Measurements from ENCODE around the gene IAH1. TPM values are rescaled to one million over a fixed set of nuclear protein-coding genes. Genes with fewer than 3 reads are reported as not detected.

The IAH1 gene
- total RNA-seq, 1 donor: 66.9 TPM

GRCh38 chr2:9472511-9472910 lies 1.8 kb upstream of the IAH1 start:
- no peak for TF ChIP-seq CTCF (IDR thresholded peaks at IDR 0.05; ENCODE audit: insufficient read depth, low read depth, low read length)
- no peak for DNase-seq (ENCODE audit: low read depth)
- no peak overlapping the region for H3K4me3 ChIP-seq (ENCODE audit: low read depth, low read length)

GRCh38 chr2:9473308-9473984 lies 905 bp upstream of the IAH1 start:
- no peak for DNase-seq (ENCODE audit: low read depth)
- TF ChIP-seq CTCF (IDR thresholded peaks at IDR 0.05; ENCODE audit: insufficient read depth, low read depth, low read length): peak; percentile 10
- H3K4me3 ChIP-seq (ENCODE audit: low read depth, low read length): peak overlapping the region; percentile 77

- peak; percentile 42 for DNase-seq (ENCODE audit: low read depth)
- no peak for TF ChIP-seq CTCF (IDR thresholded peaks at IDR 0.05; ENCODE audit: insufficient read depth, low read depth, low read length)
- peak overlapping the region; percentile 77 for H3K4me3 ChIP-seq (ENCODE audit: low read depth, low read length)
These were observed 378 bp upstream of the IAH1 start for GRCh38 chr2:9473985-9474360.

- H3K4me3 ChIP-seq (ENCODE audit: low read depth, low read length): no peak overlapping the region
- TF ChIP-seq CTCF (IDR thresholded peaks at IDR 0.05; ENCODE audit: insufficient read depth, low read depth, low read length): no peak
- DNase-seq (ENCODE audit: low read depth): no peak
These were observed 3.6 kb downstream of the IAH1 start for GRCh38 chr2:9477914-9478313.

- DNase-seq (ENCODE audit: low read depth): no peak
- TF ChIP-seq CTCF (IDR thresholded peaks at IDR 0.05; ENCODE audit: insufficient read depth, low read depth, low read length): no peak
- no peak overlapping the region for H3K4me3 ChIP-seq (ENCODE audit: low read depth, low read length)
These were observed 4.2 kb downstream of the IAH1 start for GRCh38 chr2:9478526-9478925.

GRCh38 chr2:9480157-9480556 lies 5.8 kb downstream of the IAH1 start:
- TF ChIP-seq CTCF (IDR thresholded peaks at IDR 0.05; ENCODE audit: insufficient read depth, low read depth, low read length): no peak
- no peak for DNase-seq (ENCODE audit: low read depth)
- no peak overlapping the region for H3K4me3 ChIP-seq (ENCODE audit: low read depth, low read length)

GRCh38 chr2:9483107-9483506 lies 8.8 kb downstream of the IAH1 start:
- H3K4me3 ChIP-seq (ENCODE audit: low read depth, low read length): no peak overlapping the region
- DNase-seq (ENCODE audit: low read depth): no peak
- TF ChIP-seq CTCF (IDR thresholded peaks at IDR 0.05; ENCODE audit: insufficient read depth, low read depth, low read length): no peak
